K562 (cell line): Measurements from ENCODE around the gene KDELR3. TPM values are rescaled to one million over a fixed set of nuclear protein-coding genes. Genes with fewer than 3 reads are reported as not detected.
"Not testable (repeated sequence)": the region's sequence is repeated elsewhere in the genome, so short reads cannot be mapped to it uniquely, and the experiment has no call there.

ENCODE experiments used
- ATAC-seq: fragments of 200-7000 bp; cut with Tn5 transposase; 3 replicates; pipeline ENCODE4 v1.9.1; 2020; ENCODE audit warnings: moderate library complexity
- BruUV-seq: library from RNA; stranded (reverse); fragments of 400-500 nt; replicated peaks from 2 replicates; lab custom pipeline; 2021; lab: Mats Ljungman, UMichigan
- CTCF ChIA-PET: fragments of 300-600 bp; formaldehyde crosslinking; extraction: SDS; loops from one replicate; lab custom pipeline; 2021; ENCODE audit warnings: low intra/inter-chr PET ratio; lab: Yijun Ruan, JAX
- POLR2A ChIA-PET: fragments of 300-600, 350-650 bp; sonication (Branson Sonifier 250); formaldehyde crosslinking; extraction: SDS; loops from one replicate; lab custom pipeline; 2021; ENCODE audit warnings: antibody characterized with exemption, inconsistent platforms; lab: Yijun Ruan, JAX
- DNase-seq, 4 experiments: peaks; one replicate each; pipeline versions ENCODE4 v3.0.0 to v3.0.0-alpha.2; 2011 to 2018; ENCODE audit warnings: low spot score in 3 of 4, mixed read lengths in 3 of 4; ENCODE audit errors: extremely low read depth in 1 of 4
- FAIRE-seq: peaks from 2 replicates; lab custom pipeline; 2011; peaks lifted over from hg19 to GRCh38; lab: Jason Lieb, UNC
- H2AFZ ChIP-seq: 2 replicates; pipeline ENCODE4 v1.6.0; 2011; ENCODE audit warnings: low read depth, low read length, control low read depth, inconsistent platforms
- H3K27ac ChIP-seq: fragments of 200-600 bp; 3 replicates; pipeline ENCODE4 v1.8.0; 2011; ENCODE audit warnings: low read depth, mild to moderate bottlenecking, control low read depth, inconsistent platforms, low read length, moderate library complexity, mixed read lengths; ENCODE audit errors: extremely low read depth
- H3K27me3 ChIP-seq, 2 experiments: fragments of 300-600 bp in 1 of 2; 2 replicates in 1 of 2; 3 replicates in 1 of 2; pipeline versions ENCODE4 v1.6.0 to v1.8.0; 2011; ENCODE audit warnings: inconsistent platforms in 2 of 2, low read length in 2 of 2, mild to moderate bottlenecking in 1 of 2, mixed read lengths in 1 of 2, moderate library complexity in 1 of 2; ENCODE audit not compliant: control insufficient read depth in 2 of 2, insufficient read depth in 2 of 2
- H3K36me3 ChIP-seq: fragments of 300-600 bp; 3 replicates; pipeline ENCODE4 v1.8.0; 2011; ENCODE audit warnings: mild to moderate bottlenecking, low read length, inconsistent platforms; ENCODE audit not compliant: control insufficient read depth, insufficient read depth
- H3K4me1 ChIP-seq, 2 experiments: fragments of 200-600 bp in 1 of 2; replicated peaks in 1 of 2; 2 replicates in 1 of 2; 3 replicates in 1 of 2; pipeline versions ENCODE4 v1.5.1 to v1.8.0; 2011; ENCODE audit warnings: inconsistent platforms in 2 of 2, low read length in 2 of 2, mild to moderate bottlenecking in 1 of 2, mixed read lengths in 1 of 2, moderate library complexity in 1 of 2; ENCODE audit not compliant: control insufficient read depth in 2 of 2, insufficient read depth in 2 of 2
- H3K4me2 ChIP-seq: 2 replicates; pipeline ENCODE4 v1.6.1; 2011; ENCODE audit warnings: low read length, control low read depth, inconsistent platforms, mixed read lengths; ENCODE audit not compliant: insufficient read depth
- H3K4me3 ChIP-seq: fragments of 200-600 bp; sonication (generic), shearing (Covaris generic); 2 replicates; pipeline ENCODE4 v1.5.1; 2016; ENCODE audit warnings: control low read depth, inconsistent platforms
- H3K79me2 ChIP-seq: fragments of 200-600 bp; 3 replicates; pipeline ENCODE4 v1.8.0; 2011; ENCODE audit warnings: low read length, inconsistent platforms; ENCODE audit not compliant: control insufficient read depth, insufficient read depth
- H3K9ac ChIP-seq, 2 experiments: 2 replicates each; pipeline versions ENCODE4 v1.6.0 to v1.6.1; 2011; ENCODE audit warnings: low read depth in 2 of 2, low read length in 2 of 2, control low read depth in 1 of 2, inconsistent platforms in 1 of 2, mild to moderate bottlenecking in 1 of 2, mixed read lengths in 1 of 2; ENCODE audit not compliant: insufficient read depth in 1 of 2
- H3K9me1 ChIP-seq: one replicate; pipeline ENCODE4 v1.6.0; 2011; ENCODE audit warnings: inconsistent platforms, mild to moderate bottlenecking, low read length, moderate library complexity; ENCODE audit not compliant: control insufficient read depth, insufficient read depth
- H3K9me3 ChIP-seq: replicated peaks from 2 replicates; pipeline ENCODE4 v1.5.1; 2011; ENCODE audit warnings: low read depth, low read length, inconsistent platforms; ENCODE audit not compliant: control insufficient read depth, insufficient read depth
- H4K20me1 ChIP-seq: replicated peaks from 2 replicates; pipeline ENCODE4 v1.6.1; 2011; ENCODE audit warnings: low read length, inconsistent platforms, mixed read lengths; ENCODE audit not compliant: control insufficient read depth, insufficient read depth
- CC2D1A ChIP-seq: fragments of 450-650 bp; IDR thresholded peaks from 2 replicates; pipeline ENCODE4 v1.6.1; 2017; ENCODE audit warnings: mild to moderate bottlenecking
- KDM2B ChIP-seq: fragments of 250-450 bp; sonication (Bioruptor Pico); IDR thresholded peaks from 2 replicates; pipeline ENCODE4 v1.8.0; 2021; ENCODE audit warnings: mild to moderate bottlenecking, moderate library complexity
- TCF3 ChIP-seq: sonication (generic); formaldehyde crosslinking; IDR thresholded peaks from 2 replicates; pipeline ENCODE4 v1.4.0; 2020; ENCODE audit warnings: mild to moderate bottlenecking, missing genetic modification reagents
- ZNF766 ChIP-seq: fragments of 200-800 bp; sonication (Bioruptor generic); conservative IDR thresholded peaks from 2 replicates; pipeline ENCODE4 v1.6.1; 2016; ENCODE audit warnings: missing genetic modification characterization, missing compliant biosample characterization
- WGBS: fragments of 100-300 bp; shearing (Covaris generic); methylation state at CpG from one replicate; pipeline ENCODE4 v1.1.6; 2016; ENCODE audit warnings: low coverage, mixed read lengths; ENCODE audit not compliant: insufficient coverage; ENCODE audit errors: missing lambda C conversion rate; 5-methylcytosine and 5-hydroxymethylcytosine counted together
- in situ Hi-C: fragments of 300-500 bp; cut with MboI; formaldehyde crosslinking; loops from 4 replicates; pipeline ENCODE4 v1.15.0; 2018; ENCODE audit warnings: inconsistent platforms, mixed read lengths
- intact Hi-C: fragments of 100-400 bp; cut with micrococcal nuclease; formaldehyde crosslinking; loops from 2 replicates; pipeline ENCODE4 v1.14.2; 2022
- polyA plus RNA-seq, 8 experiments: library from polyadenylated mRNA; depleted of rRNA in 4 of 8; stranded (reverse) in 5 of 8; unstranded in 3 of 8; fragments of >200 nt; fragmentation: Nextera tagmentation in 2 of 8; fragmentation: Illumina TruSeq in 1 of 8; extraction: Ambion mirVana in 2 of 8; extraction: Trizol in 1 of 8; gene quantifications; 2 replicates each; pipeline versions ENCODE4 v1.2.1 to v1.2.3, GENCODE V29; 2011 to 2014; ENCODE audit warnings: inconsistent platforms in 1 of 8, missing spikeins in 1 of 8
- total RNA-seq, 7 experiments: library from RNA; depleted of rRNA in 6 of 7; stranded (reverse); fragments of >200 nt in 6 of 7; fragmentation: Illumina TruSeq in 2 of 7; extraction: Trizol in 2 of 7; gene quantifications; 2 replicates each; pipeline versions ENCODE4 v1.2.1 to v1.2.3, GENCODE V29; 2011 to 2021; ENCODE audit warnings: low replicate concordance in 1 of 7
- TF ChIP-seq, protein P1 (sequence below): sonication (generic); formaldehyde crosslinking; IDR thresholded peaks from 2 replicates; pipeline ENCODE4 v1.8.1; 2023; ENCODE audit warnings: mild to moderate bottlenecking, missing genetic modification reagents

KDELR3 gene
- total and polyA plus RNA-seq, 9 of the 15 experiments (the other 6 are each of a cell fraction or from before 2014, with no cell fraction given), result 7.1 to 44.8 (median 9.6) TPM

- POLR2A ChIA-PET, result interaction anchor here (1.5 kb wide), 1 partner anchor 10 kb away, joined by 4 read pairs; no protein-coding TSS in a partner anchor
- ATAC-seq, result not testable (repeated sequence)
These were observed 2.3 kb downstream of the KDELR3 start for GRCh38 chr22:38470179-38470578.

DNA sequence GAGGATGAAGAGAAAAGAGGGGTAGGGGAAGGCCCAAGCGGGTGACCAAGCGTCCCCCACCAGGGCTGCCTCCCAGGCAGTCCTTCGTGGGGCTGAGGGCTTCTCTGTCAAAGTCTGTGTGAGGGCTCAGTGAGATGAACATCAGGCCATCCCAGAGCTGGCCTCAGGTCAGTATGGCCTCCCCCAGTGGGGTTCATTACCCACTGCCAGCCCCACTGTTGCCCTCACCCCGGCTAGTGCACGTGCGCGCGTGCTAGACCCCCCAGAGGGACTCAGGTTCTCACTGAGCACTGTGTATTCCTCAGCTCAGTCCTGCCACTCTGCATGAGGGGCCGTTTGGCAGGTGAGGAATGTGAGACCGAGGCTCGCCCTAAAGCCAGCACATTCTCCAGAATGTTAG is 3.3 kb downstream of the KDELR3 start:
- no TSS peak for BruUV-seq
- Histone ChIP-seq H3K4me1 (peaks cover 8 to 27% of the 10 kb centered on the region in 2 experiments; a peak in 4 of 5 replicates), H3K27me3 (no peaks in the 10 kb centered on the region)
- no peak for FAIRE-seq
- in situ Hi-C loops, result no loop called here
- no peak for ATAC-seq
- WGBS, result 65% methylated on average over 5 of the region's 11 CpGs
- no peak for TF ChIP-seq CC2D1A
- TF ChIP-seq KDM2B (CRISPR knock-in tag), result no peak
- no peak for TF ChIP-seq ZNF766 (CRISPR knock-in tag)
- TF ChIP-seq TCF3 (CRISPR knock-in tag), result no peak
- TF ChIP-seq, protein P1, sequence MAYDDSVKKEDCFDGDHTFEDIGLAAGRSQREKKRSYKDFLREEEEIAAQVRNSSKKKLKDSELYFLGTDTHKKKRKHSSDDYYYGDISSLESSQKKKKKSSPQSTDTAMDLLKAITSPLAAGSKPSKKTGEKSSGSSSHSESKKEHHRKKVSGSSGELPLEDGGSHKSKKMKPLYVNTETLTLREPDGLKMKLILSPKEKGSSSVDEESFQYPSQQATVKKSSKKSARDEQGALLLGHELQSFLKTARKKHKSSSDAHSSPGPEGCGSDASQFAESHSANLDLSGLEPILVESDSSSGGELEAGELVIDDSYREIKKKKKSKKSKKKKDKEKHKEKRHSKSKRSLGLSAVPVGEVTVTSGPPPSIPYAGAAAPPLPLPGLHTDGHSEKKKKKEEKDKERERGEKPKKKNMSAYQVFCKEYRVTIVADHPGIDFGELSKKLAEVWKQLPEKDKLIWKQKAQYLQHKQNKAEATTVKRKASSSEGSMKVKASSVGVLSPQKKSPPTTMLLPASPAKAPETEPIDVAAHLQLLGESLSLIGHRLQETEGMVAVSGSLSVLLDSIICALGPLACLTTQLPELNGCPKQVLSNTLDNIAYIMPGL, result no peak
- TF ChIP-seq, all 486 proteins: peak for 0
- H3K4me3 ChIP-seq, result no peak overlapping the region
- POLR2A ChIA-PET, result interaction anchor here (0.8 kb wide), 1 partner anchor 9 kb away, joined by 3 read pairs; no protein-coding TSS in a partner anchor
- H3K36me3 ChIP-seq, result no peaks in the 10 kb centered on the region
- no peaks in the 10 kb centered on the region for H3K9me1 ChIP-seq
- peaks cover 5% of the 10 kb centered on the region for H3K79me2 ChIP-seq
- no peak overlapping the region for H3K9ac ChIP-seq
- no peak for DNase-seq
- intact Hi-C loops, result no loop called here
- no peaks in the 10 kb centered on the region for H3K9me3 ChIP-seq
- no peak overlapping the region for H3K27ac ChIP-seq
- H2AFZ ChIP-seq, result no peak overlapping the region
- CTCF ChIA-PET, result no interaction called here
- H4K20me1 ChIP-seq, result no peaks in the 10 kb centered on the region
- no peak overlapping the region for H3K4me2 ChIP-seq

More at GRCh38 chr22:38470179-38470578, 2.3 kb downstream of the KDELR3 start:
- H3K27me3 ChIP-seq, BruUV-seq, H3K4me2 ChIP-seq, CTCF ChIA-PET, H4K20me1 ChIP-seq, H3K27ac ChIP-seq, FAIRE-seq, DNase-seq, H3K4me3 ChIP-seq, intact Hi-C loops, H3K79me2 ChIP-seq, in situ Hi-C loops, H3K9ac ChIP-seq, H3K9me3 ChIP-seq, H3K36me3 ChIP-seq, H3K9me1 ChIP-seq, H2AFZ ChIP-seq: not testable (repeated sequence)
- 72% methylated on average over 4 of the region's 10 CpGs for WGBS
- H3K4me1 ChIP-seq, result peaks cover 8 to 33% of the 10 kb centered on the region in 2 experiments; a peak in 4 of 5 replicates
